HG02981 (cell line): Measurements from ENCODE around the gene TMEM167A.
A peak's percentile ranks its signal among the peaks of the same experiment; 100 is the strongest.

Experiments used
- ATAC-seq: cut with Tn5 transposase; IDR thresholded peaks from one replicate; pipeline ENCODE4 v1.9.1; 2021; ENCODE audit warnings: mild to moderate bottlenecking, moderate library complexity; ENCODE audit not compliant: unreplicated experiment

TMEM167A gene, protein sequence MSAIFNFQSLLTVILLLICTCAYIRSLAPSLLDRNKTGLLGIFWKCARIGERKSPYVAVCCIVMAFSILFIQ

DNA sequence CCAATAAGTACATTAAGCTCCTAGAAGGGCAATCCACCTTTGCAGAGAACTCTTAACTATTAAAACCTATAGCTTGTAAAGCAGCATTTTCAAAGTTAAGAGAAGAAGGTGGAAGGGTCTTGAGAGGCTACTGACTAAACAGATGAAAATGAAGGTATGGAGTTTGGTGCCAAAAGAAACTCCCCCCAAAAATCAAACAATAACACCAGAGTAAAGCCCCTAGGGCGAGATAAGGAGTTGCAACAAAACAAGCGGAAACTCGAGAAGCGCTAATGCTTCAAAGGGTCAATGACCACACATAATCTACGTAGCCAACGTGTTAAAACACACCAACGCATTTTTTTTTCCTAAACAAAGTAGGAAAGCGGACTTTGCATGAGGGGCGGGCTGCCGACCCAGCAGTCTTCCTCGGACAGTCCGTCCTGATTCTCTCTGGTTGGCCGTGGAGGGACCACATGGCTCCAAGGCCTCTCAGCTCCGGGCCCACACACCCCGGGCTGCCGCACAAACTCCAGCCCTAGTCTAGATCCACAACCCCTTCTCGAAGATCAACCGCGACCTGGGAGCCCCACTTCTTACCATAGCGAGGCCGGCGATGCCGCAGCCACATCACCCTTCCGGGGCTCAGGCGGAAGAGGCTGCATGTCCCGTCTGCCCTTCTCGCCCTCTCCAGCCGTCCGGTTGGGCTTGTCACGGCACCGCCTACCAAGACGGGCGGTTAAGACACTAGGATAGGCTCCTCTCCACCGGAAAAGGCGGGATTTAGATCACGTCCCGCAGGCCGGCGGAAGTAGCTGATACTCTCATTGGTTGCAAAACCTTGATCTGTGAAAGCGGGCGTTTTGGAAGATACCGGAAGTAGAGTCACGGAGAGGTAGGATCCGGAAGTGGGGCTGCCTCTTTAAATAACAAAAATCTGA lies at the start of gene TMEM167A, which contains the start of gene XRCC4:
Gene TMEM167A, minus strand, starts transcription at position 653 of the 920 bp plus-strand sequence. Its CDS starts 71 bp downstream, at position 582.
Gene XRCC4, plus strand, starts transcription at position 806 of the 920 bp plus-strand sequence. CDS start 27,373 bp downstream, outside the sequence.
- peak; percentile 97 for ATAC-seq

GRCh38 chr5:83126501-83126900 lies 49.3 kb upstream of the TMEM167A start:
- no peak for ATAC-seq

- no peak for ATAC-seq
Observed at GRCh38 chr5:83125560-83125959, 48.4 kb upstream of the TMEM167A start.

DNA sequence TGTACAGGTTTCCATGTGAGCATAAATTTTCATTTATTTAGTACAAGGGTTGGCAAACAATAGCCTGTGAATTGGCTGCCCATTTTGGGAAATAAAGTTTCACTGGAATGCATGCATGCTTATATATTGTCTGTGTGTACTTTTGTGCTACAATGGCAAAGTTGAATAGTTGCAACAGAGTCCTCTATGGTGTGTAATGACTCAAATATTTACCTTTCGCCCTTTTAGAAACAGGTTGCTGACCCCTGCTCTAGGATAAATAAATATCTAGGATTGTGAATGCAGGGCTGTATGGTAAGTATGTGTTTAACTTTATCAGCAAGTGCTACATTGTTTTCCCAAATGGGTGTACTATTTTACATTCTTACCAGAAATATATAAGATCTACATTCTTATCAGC lies 47.4 kb upstream of the TMEM167A start:
- no peak for ATAC-seq

- ATAC-seq, result no peak
Observed at GRCh38 chr5:83118976-83119375, 41.8 kb upstream of the TMEM167A start.

GRCh38 chr5:83118471-83118870 lies 41.3 kb upstream of the TMEM167A start:
- no peak for ATAC-seq

DNA sequence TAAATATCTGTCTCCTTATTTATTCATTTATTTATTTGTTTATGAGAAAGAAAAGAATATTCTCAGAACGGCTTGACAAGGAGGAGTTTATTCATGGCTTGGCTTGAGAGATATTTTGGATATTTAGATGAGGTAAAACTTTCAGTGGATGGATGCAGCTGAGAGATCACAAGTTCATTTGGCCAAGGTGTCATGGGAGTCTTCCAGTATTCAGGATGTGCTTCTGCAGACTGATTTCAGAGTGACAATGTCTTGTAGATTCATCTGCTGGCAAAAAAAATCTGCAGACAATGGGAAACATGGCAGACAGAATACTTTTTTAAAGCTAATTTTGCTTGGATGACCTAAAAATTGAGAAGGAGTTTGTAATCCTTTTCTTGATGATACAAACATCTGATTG lies 38.6 kb upstream of the TMEM167A start:
- ATAC-seq, result no peak

DNA sequence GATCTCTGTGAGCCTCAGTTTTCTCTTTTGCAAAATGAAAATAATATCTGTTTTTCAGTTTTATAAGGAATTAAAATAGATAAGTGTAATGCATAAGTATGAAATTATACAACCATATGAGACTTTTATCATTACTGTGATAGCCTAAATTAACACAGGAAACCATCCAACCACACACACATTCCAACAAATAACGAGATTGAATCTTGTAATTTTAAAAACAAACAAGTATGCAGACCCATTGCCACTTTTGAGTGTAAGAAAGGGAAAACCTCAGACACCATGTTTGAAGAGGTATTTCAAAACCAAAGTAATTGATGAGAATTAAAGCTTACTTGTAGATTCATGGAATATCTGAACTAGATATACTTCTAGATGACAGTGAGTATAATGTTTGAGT lies 32.2 kb upstream of the TMEM167A start:
- no peak for ATAC-seq

- no peak for ATAC-seq
Observed at GRCh38 chr5:83107692-83108420, 30.7 kb upstream of the TMEM167A start.

- no peak for ATAC-seq
Observed at GRCh38 chr5:83104021-83104420, 26.8 kb upstream of the TMEM167A start.

- ATAC-seq, result no peak
Observed at GRCh38 chr5:83102364-83102980, 25.3 kb upstream of the TMEM167A start.

- no peak for ATAC-seq
Observed at GRCh38 chr5:83101514-83101913, 24.3 kb upstream of the TMEM167A start.

GRCh38 chr5:83099445-83099844 lies 22.3 kb upstream of the TMEM167A start:
- no peak for ATAC-seq

- ATAC-seq, result no peak
Observed at GRCh38 chr5:83099001-83099400, 21.8 kb upstream of the TMEM167A start.

DNA sequence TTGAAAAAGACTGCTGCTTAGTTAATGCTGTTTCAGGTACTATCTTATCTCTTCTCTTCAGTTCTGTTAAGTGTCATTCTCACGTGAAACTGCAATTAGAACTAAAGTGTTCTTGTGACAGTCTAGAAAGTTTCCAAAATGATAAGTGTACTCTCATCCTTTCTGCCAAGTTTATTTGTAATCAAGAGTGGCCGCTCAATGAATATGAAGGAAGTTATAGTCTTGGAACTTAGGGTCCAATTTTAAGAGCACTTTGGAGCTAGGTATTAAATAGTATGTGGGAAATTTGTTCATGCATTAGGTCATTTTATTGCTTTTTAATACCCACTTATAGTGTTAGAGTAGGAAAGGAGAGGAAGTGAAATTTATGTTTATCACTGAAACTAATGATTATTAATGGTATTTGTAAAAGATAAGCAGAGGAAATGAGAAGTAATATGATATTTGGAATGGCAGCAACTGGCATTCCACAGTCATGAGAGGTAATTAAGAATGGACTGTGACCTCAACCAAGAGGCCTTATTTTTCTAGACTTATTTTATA lies 20.6 kb upstream of the TMEM167A start:
- ATAC-seq, result no peak

DNA sequence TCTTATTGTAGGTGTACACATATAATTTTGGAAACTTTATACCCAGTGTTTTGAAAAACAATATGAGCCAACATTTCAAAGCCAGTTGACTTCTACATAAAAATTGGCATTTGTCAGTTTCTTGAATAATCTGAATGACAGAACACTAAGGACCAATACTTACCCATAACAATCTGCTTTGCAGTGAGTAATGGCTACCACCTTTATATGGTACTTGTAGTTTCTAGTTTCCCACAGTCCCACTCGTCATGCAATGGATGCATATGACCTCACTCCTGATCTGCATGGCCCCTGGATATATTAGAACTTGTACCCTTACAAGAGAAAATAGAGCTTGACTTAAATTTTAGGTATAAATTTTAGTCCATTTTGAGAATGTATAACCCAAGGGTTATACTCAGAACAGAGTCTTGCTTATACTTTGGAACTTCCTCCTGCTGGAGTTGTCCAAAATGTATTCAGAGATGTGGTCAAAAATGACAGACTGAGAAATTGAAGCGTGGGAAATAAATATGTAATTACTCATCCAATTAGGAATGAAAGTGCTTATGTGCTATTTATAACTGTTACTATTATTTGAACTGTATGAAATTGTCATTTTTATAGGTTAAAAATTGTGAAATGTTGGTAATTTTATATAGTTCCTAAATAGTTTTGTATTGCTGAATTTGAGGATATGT lies 19.6 kb upstream of the TMEM167A start:
- no peak for ATAC-seq

GRCh38 chr5:83095957-83096539 lies 18.9 kb upstream of the TMEM167A start:
- no peak for ATAC-seq

DNA sequence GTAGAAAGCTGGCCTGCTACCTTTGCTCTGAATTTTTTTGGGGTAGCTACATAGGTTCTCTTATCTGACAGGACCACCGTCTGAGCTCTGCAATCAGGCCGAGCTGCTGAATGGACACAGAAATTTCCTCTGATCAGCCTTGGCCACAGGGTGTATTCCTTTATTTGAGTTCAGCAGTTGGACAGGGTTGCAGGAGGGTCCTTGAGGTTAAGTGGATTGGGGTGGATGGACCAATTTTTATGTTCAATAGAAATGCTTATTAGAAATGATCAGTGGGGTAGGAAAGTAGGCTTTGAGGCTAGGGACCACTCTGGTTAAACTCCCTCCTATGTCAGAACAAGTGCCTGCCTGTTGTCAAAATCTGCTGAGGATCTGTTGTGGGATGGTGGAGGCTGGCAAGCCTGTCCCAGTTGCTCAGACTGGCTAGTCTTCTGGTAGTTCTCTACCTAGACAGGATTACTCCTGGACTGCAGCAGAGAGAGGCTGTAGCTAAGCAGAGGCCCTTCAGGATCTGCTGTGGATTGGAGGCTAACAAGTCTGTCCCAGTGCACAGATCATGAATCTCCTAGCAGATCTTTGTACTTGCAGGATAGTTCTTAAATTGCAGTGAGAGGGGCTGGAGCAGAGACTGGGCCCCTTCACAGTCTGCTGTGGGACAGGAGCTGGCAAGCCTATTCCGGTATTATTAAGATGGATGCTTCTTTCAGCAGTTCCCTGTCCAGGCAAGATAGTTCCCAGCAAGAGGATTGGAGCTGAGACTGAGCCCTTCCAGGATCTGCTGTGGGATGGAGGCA lies 18.2 kb upstream of the TMEM167A start:
- no peak for ATAC-seq

- no peak for ATAC-seq
Observed at GRCh38 chr5:83093692-83094091, 16.5 kb upstream of the TMEM167A start.
